Trophoblast cell (in vitro differentiated cells and primary cell): ENCODE data around the gene SPTBN2.

Experiments
- DNase-seq, 2 donors: peaks; one replicate each; pipeline ENCODE4 v3.0.0-alpha.2; 2016
- H2AFZ ChIP-seq: 2 replicates; pipeline ENCODE4 v1.6.1; 2013; ENCODE audit warnings: low read length, moderate library complexity, mild to moderate bottlenecking; ENCODE audit not compliant: insufficient read depth, poor library complexity
- H2AK5ac ChIP-seq: 2 replicates; pipeline ENCODE4 v1.6.1; 2013; ENCODE audit warnings: mild to moderate bottlenecking, low read length
- H2BK120ac ChIP-seq: 2 replicates; pipeline ENCODE4 v1.6.1; 2013; ENCODE audit warnings: low read length, mild to moderate bottlenecking, moderate library complexity; ENCODE audit not compliant: insufficient read depth, poor library complexity
- H2BK12ac ChIP-seq: 2 replicates; pipeline ENCODE4 v1.6.1; 2013; ENCODE audit warnings: mild to moderate bottlenecking, low read length, moderate library complexity
- H2BK5ac ChIP-seq: 2 replicates; pipeline ENCODE4 v1.6.1; 2013; ENCODE audit warnings: low read length, low read depth, moderate library complexity, mild to moderate bottlenecking; ENCODE audit not compliant: poor library complexity
- H3K14ac ChIP-seq: 2 replicates; pipeline ENCODE4 v1.6.1; 2013; ENCODE audit warnings: mild to moderate bottlenecking, low read length
- H3K18ac ChIP-seq: 2 replicates; pipeline ENCODE4 v1.6.1; 2013; ENCODE audit warnings: mild to moderate bottlenecking, low read length
- H3K23ac ChIP-seq: 2 replicates; pipeline ENCODE4 v1.6.1; 2013; ENCODE audit warnings: low read length
- H3K27ac ChIP-seq: 2 replicates; pipeline ENCODE4 v1.5.1; 2013; ENCODE audit warnings: low read depth, mild to moderate bottlenecking, inconsistent platforms, low read length, moderate library complexity
- H3K27me3 ChIP-seq: 2 replicates; pipeline ENCODE4 v1.6.1; 2013; ENCODE audit warnings: inconsistent platforms, mild to moderate bottlenecking, low read length, moderate library complexity; ENCODE audit not compliant: insufficient read depth
- H3K36me3 ChIP-seq, 2 experiments: 1 replicate in 1 of 2; 2 replicates in 1 of 2; pipeline ENCODE4 v1.6.1; 2013; ENCODE audit warnings: low read length in 2 of 2, mild to moderate bottlenecking in 2 of 2, moderate library complexity in 1 of 2; ENCODE audit not compliant: insufficient read depth in 2 of 2, control insufficient read depth in 1 of 2
- H3K4ac ChIP-seq: 2 replicates; pipeline ENCODE4 v1.6.1; 2013; ENCODE audit warnings: low read depth, mild to moderate bottlenecking, low read length, moderate library complexity
- H3K4me1 ChIP-seq, 2 experiments: 1 replicate in 1 of 2; 2 replicates in 1 of 2; pipeline ENCODE4 v1.6.1; 2013; ENCODE audit warnings: low read length in 2 of 2, mild to moderate bottlenecking in 2 of 2, moderate library complexity in 1 of 2; ENCODE audit not compliant: insufficient read depth in 2 of 2, control insufficient read depth in 1 of 2
- H3K4me2 ChIP-seq: 2 replicates; pipeline ENCODE4 v1.6.1; 2013; ENCODE audit warnings: inconsistent platforms, mild to moderate bottlenecking, low read length, moderate library complexity
- H3K4me3 ChIP-seq: 2 replicates; pipeline ENCODE4 v1.5.1; 2013; ENCODE audit warnings: mild to moderate bottlenecking, low read depth, low read length, inconsistent platforms
- H3K79me1 ChIP-seq: one replicate; pipeline ENCODE4 v1.6.1; 2013; ENCODE audit warnings: low read length
- H3K79me2 ChIP-seq: 2 replicates; pipeline ENCODE4 v1.6.1; 2013; ENCODE audit warnings: low read length, mild to moderate bottlenecking; ENCODE audit not compliant: control insufficient read depth, insufficient read depth, poor library complexity
- H3K9ac ChIP-seq: 2 replicates; pipeline ENCODE4 v1.6.1; 2013; ENCODE audit warnings: mild to moderate bottlenecking, low read length
- H3K9me3 ChIP-seq: 2 replicates; pipeline ENCODE4 v1.6.1; 2013; ENCODE audit warnings: low read depth, mild to moderate bottlenecking, control low read depth, inconsistent platforms, low read length; ENCODE audit not compliant: insufficient read depth
- H4K12ac ChIP-seq: 2 replicates; pipeline ENCODE4 v1.6.1; 2013; ENCODE audit warnings: low read depth, mild to moderate bottlenecking, low read length, moderate library complexity
- H4K8ac ChIP-seq: 2 replicates; pipeline ENCODE4 v1.6.1; 2013; ENCODE audit warnings: low read depth, mild to moderate bottlenecking, low read length, moderate library complexity
- H4K91ac ChIP-seq: one replicate; pipeline ENCODE4 v1.6.1; 2013; ENCODE audit warnings: low read depth, mild to moderate bottlenecking, low read length, moderate library complexity
- WGBS: extraction: QIAGEN DNeasy Blood & Tissue Kit; methylation state at CpG from one replicate; pipeline ENCODE4 v1.1.7; 2013; ENCODE audit warnings: missing lambda C conversion rate; ENCODE audit not compliant: insufficient read length, insufficient coverage; ENCODE audit errors: extremely low coverage; 5-methylcytosine and 5-hydroxymethylcytosine counted together

Gene SPTBN2

DNA sequence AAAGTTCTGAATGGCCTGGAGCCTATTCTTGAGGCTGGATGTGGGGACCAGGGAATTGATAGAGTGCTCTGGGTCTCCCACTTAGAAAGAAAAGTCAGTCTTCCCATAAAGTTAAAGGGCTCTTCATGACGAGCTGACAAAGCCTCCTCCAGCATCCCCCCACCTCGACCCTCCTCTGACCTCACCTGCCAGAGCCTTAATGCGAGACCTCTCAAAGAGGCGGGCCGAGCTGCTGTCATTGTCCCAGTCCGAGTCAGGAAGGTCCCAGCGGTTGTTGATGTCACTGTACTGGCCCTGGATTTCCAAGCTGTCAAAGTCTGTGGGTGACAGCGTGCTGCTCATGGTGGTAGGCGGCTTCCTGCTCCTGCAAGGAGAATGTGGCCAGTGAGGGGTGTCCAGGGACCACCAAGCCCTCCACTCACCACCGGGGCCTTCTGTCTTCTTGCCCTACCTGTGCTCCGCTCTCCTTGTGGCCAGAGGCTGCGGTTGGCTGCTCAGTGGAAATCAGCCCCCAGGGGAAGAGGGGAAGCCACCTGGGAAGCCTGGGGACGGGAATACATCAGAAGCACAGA, 8.0 kb downstream of the SPTBN2 start:
- H3K27ac ChIP-seq: no peak overlapping the region
- DNase-seq: no peak
- H2BK12ac ChIP-seq: no peak overlapping the region
- no peaks in the 10 kb centered on the region for H3K36me3 ChIP-seq
- no peak overlapping the region for H4K12ac ChIP-seq
- no peak overlapping the region for H2BK5ac ChIP-seq
- no peak overlapping the region for H3K4me2 ChIP-seq
- no peak overlapping the region for H3K18ac ChIP-seq
- no peaks in the 10 kb centered on the region for H3K79me2 ChIP-seq
- no peak overlapping the region for H2AK5ac ChIP-seq
- H3K4ac ChIP-seq: no peak overlapping the region
- no CpG with 5 or more reads among the region's 13 CpGs for WGBS
- H3K23ac ChIP-seq: no peak overlapping the region
- no peak overlapping the region for H4K8ac ChIP-seq
- H3K4me1 ChIP-seq: peaks cover 21 to 36% of the 10 kb centered on the region in 2 experiments
- no peaks in the 10 kb centered on the region for H3K9me3 ChIP-seq
- no peak overlapping the region for H3K4me3 ChIP-seq
- H3K14ac ChIP-seq: no peak overlapping the region
- H2AFZ ChIP-seq: no peak overlapping the region
- H3K9ac ChIP-seq: no peak overlapping the region
- H3K27me3 ChIP-seq: no peaks in the 10 kb centered on the region
- H4K91ac ChIP-seq: no peak overlapping the region
- no peak overlapping the region for H2BK120ac ChIP-seq
- H3K79me1 ChIP-seq: peaks cover 10% of the 10 kb centered on the region

DNA sequence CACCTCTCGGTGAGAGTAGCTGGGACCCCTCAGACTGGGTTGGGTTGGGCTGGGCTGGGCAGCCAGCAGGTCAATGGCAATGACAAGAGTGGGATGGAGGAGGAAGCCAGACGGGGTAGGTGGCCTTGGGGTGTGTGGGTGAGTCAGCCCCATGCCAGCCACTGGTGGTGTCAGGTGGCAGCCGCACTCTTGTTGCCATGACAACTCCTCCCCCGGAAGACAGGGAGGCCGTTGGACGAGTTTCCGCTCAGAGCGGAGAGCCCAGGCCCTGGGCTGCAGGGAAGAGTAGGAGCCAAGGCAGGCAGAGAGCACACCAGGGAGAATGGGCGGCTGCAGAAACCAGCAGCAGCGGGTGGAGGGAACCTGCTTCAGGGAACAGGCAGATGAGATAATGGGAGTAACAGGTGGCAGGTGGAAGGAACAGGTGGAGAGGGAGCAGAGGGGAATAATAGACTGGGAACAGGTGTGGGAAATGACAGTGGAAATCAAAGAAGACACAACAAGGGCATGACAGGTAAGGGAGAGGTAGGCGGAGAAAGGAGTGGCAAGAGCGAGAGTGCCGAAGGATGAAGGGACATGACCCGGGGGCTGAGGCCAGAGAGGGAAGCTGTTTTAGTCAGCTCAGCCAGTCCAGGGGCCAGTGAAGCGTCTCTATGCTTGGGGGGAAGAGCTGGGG, 8.7 kb downstream of the SPTBN2 start:
- Histone ChIP-seq H2AK5ac (no peak overlapping the region), H3K79me2 (no peaks in the 10 kb centered on the region), H3K27me3 (no peaks in the 10 kb centered on the region), H3K9ac (no peak overlapping the region), H3K79me1 (peaks cover 10% of the 10 kb centered on the region), H3K18ac (no peak overlapping the region), H4K91ac (no peak overlapping the region), H3K14ac (no peak overlapping the region), H3K4me2 (no peak overlapping the region), H4K12ac (no peak overlapping the region), H2BK5ac (no peak overlapping the region), H3K9me3 (no peaks in the 10 kb centered on the region), H2BK120ac (no peak overlapping the region), H3K36me3 (no peaks in the 10 kb centered on the region), H2BK12ac (no peak overlapping the region), H3K4me1 (peaks cover 21 to 31% of the 10 kb centered on the region in 2 experiments), H3K27ac (no peak overlapping the region), H3K4ac (no peak overlapping the region), H3K23ac (no peak overlapping the region), H2AFZ (no peak overlapping the region), H3K4me3 (no peak overlapping the region), H4K8ac (no peak overlapping the region)
- no CpG with 5 or more reads among the region's 15 CpGs for WGBS
- peak; percentile 8 to 42 for DNase-seq

DNA sequence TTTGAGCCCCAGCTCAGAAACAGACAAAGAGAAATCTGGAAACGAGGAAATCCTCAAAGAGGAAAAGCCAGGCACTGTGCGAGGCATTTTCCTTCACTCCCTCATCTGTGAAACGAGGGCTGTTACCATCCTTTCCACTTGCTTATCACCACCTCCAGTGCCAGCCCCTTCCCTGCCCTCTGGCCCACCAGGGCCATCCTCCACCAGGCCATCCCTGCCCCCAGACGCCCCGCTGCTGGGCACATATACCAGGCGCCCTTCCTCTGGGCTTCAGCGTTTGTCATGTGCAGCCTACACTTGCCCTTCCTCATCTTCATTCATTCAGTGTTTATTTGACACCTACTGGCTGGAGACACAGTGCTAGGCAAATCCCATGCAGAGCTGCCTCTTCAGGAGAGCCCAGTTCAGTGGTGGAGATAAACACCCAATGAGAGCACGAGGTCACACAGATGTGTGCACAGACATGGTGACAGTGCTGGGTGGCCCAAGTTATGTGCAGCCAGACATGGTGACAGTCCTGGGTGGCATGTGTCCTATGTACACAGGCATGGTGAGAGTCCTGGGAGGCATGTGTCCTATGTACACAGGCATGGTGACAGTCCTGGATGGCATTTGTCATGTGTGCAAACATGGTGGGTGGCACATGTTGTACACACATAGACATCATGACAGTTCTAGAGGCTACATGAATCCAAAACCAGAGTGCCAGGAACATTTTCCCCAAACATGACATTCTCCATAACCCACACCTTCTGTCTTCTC, 9.7 kb downstream of the SPTBN2 start:
- Histone ChIP-seq H2BK120ac (no peak overlapping the region), H3K4me2 (peak overlapping the region; percentile 35), H3K79me2 (no peaks in the 10 kb centered on the region), H3K79me1 (peaks cover 10% of the 10 kb centered on the region), H3K36me3 (peaks cover 3 to 8% of the 10 kb centered on the region in 2 experiments), H3K9ac (no peak overlapping the region), H2AFZ (no peak overlapping the region), H4K91ac (peak overlapping the region; percentile 74), H3K4me1 (peaks cover 21 to 30% of the 10 kb centered on the region in 2 experiments), H2BK12ac (peak overlapping the region; percentile 10), H3K27me3 (no peaks in the 10 kb centered on the region), H4K8ac (peak overlapping the region; percentile 66), H3K18ac (no peak overlapping the region), H3K4me3 (no peak overlapping the region), H3K23ac (no peak overlapping the region), H3K27ac (no peak overlapping the region), H2BK5ac (no peak overlapping the region), H3K4ac (no peak overlapping the region), H3K14ac (peak overlapping the region; percentile 11), H2AK5ac (peak overlapping the region; percentile 50), H4K12ac (no peak overlapping the region), H3K9me3 (no peaks in the 10 kb centered on the region)
- WGBS: no CpG with 5 or more reads among the region's 8 CpGs
- DNase-seq: no peak

DNA sequence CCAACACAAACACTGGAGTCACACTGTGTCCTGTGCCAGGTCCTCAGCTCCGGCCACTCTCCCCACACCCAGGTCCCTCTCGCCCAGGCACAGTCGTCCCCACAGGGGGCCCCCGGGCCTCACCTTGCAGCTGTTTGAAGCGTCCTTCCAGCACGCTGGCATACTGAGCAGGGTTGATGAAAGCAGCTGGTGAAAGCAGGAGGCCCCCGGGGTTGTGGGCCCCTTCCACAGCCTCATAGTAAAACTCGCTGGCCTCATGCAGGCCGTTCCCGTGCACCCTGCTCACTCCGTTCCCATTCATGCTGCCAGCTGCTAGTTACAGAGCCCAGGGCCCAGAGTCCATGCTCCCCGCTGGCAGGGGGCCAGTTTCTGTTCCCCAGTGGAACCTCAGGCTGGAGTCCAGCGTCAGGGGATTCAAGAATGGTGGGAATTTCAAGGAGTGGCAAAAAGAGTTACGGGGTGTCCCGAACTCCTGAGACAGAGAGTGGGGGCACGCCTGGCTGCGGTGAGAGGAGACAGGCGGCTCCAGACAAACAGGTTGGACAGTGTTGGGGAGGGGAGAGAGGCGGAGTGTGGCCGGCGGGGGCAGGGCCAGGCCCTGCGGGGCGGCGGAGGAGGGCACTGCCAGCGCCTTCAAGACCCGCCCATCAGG, 10.6 kb downstream of the SPTBN2 start:
- Histone ChIP-seq H2BK12ac (peak overlapping the region; percentile 75), H3K79me2 (no peaks in the 10 kb centered on the region), H4K8ac (peak overlapping the region; percentile 66), H3K4me1 (peaks cover 21 to 30% of the 10 kb centered on the region in 2 experiments), H2BK5ac (peak overlapping the region; percentile 36), H4K91ac (peak overlapping the region; percentile 63), H3K79me1 (peaks cover 10% of the 10 kb centered on the region), H3K9me3 (no peaks in the 10 kb centered on the region), H3K27ac (no peak overlapping the region), H3K36me3 (peaks cover 6 to 13% of the 10 kb centered on the region in 2 experiments), H2AK5ac (peak overlapping the region; percentile 26), H3K4me2 (peak overlapping the region; percentile 35), H3K9ac (no peak overlapping the region), H3K4ac (no peak overlapping the region), H3K4me3 (peak overlapping the region; percentile 3), H2AFZ (peak overlapping the region; percentile 46), H4K12ac (no peak overlapping the region), H3K18ac (peak overlapping the region; percentile 63), H2BK120ac (peak overlapping the region; percentile 59), H3K23ac (no peak overlapping the region), H3K14ac (peak overlapping the region; percentile 52), H3K27me3 (no peaks in the 10 kb centered on the region)
- no CpG with 5 or more reads among the region's 26 CpGs for whole genome bisulfite sequencing
- DNase-seq: no peak
